CD4-positive, alpha-beta T cell treated with Interleukin-10 for 1 hour (primary cell): Measurements from ENCODE around the gene CALU.

Experiments
- DNase-seq: peaks from one replicate; pipeline ENCODE4 v3.0.0-alpha.2; 2020

The CALU gene

GRCh38 chr7:128739048-128739962 is at the start of gene CALU:
CALU (plus strand) TSS chr7:128739359; CDS start chr7:128748584, 9,225 bp downstream.
- DNase-seq: peak; percentile 93

- no peak for DNase-seq
These were observed 47.9 kb upstream of the CALU start for GRCh38 chr7:128691227-128691626.

- no peak for DNase-seq
These were observed 46.4 kb upstream of the CALU start for GRCh38 chr7:128692623-128693270.

- no peak for DNase-seq
These were observed 45.7 kb upstream of the CALU start for GRCh38 chr7:128693373-128694015.

- DNase-seq: no peak
These were observed 44.4 kb upstream of the CALU start for GRCh38 chr7:128694738-128695137.

GRCh38 chr7:128697302-128697905 is 41.8 kb upstream of the CALU start:
- peak; percentile 41 for DNase-seq

GRCh38 chr7:128699196-128699712 is 39.9 kb upstream of the CALU start:
- DNase-seq: no peak

- DNase-seq: no peak
These were observed 39.3 kb upstream of the CALU start for GRCh38 chr7:128699895-128700294.

- DNase-seq: no peak
These were observed 37.9 kb upstream of the CALU start for GRCh38 chr7:128701062-128701785.

- no peak for DNase-seq
These were observed 35.4 kb upstream of the CALU start for GRCh38 chr7:128703609-128704241.

- DNase-seq: no peak
These were observed 33.2 kb upstream of the CALU start for GRCh38 chr7:128705891-128706333.

GRCh38 chr7:128707752-128708151 is 31.4 kb upstream of the CALU start:
- no peak for DNase-seq

- DNase-seq: no peak
These were observed 30.9 kb upstream of the CALU start for GRCh38 chr7:128708235-128708634.

GRCh38 chr7:128708824-128709223 is 30.3 kb upstream of the CALU start:
- DNase-seq: no peak

- no peak for DNase-seq
These were observed 28.7 kb upstream of the CALU start for GRCh38 chr7:128710481-128710880.

GRCh38 chr7:128713794-128714193 is 25.4 kb upstream of the CALU start:
- no peak for DNase-seq

- DNase-seq: no peak
These were observed 24.3 kb upstream of the CALU start for GRCh38 chr7:128714701-128715495.

- no peak for DNase-seq
These were observed 20.1 kb upstream of the CALU start for GRCh38 chr7:128718967-128719642.

GRCh38 chr7:128721376-128721775 is 17.8 kb upstream of the CALU start:
- no peak for DNase-seq

GRCh38 chr7:128724743-128725142 is 14.4 kb upstream of the CALU start:
- no peak for DNase-seq
